HG02763 (cell line): ENCODE results near the gene CERS6.
"Not testable (repeated sequence)": the region's sequence is repeated elsewhere in the genome, so short reads cannot be mapped to it uniquely, and the experiment has no call there.

Experiments
- ATAC-seq: cut with Tn5 transposase; IDR thresholded peaks from one replicate; pipeline ENCODE4 v1.9.1; 2021; ENCODE audit warnings: mild to moderate bottlenecking, moderate library complexity; ENCODE audit not compliant: unreplicated experiment

Gene CERS6

GRCh38 chr2:168466834-168467565 is 10.9 kb downstream of the CERS6 start:
- no peak for ATAC-seq

- no peak for ATAC-seq
These were observed 11.7 kb downstream of the CERS6 start for GRCh38 chr2:168467729-168468128.

- ATAC-seq = no peak
These were observed 12.3 kb downstream of the CERS6 start for GRCh38 chr2:168468354-168468753.

- ATAC-seq = peak; percentile 40
These were observed 13.4 kb downstream of the CERS6 start for GRCh38 chr2:168469281-168469988.

- peak; percentile 77 for ATAC-seq
These were observed 14.5 kb downstream of the CERS6 start for GRCh38 chr2:168470320-168471162.

GRCh38 chr2:168471163-168471475 is 15.0 kb downstream of the CERS6 start:
- ATAC-seq = no peak

GRCh38 chr2:168475636-168476035 is 19.6 kb downstream of the CERS6 start:
- ATAC-seq = no peak

GRCh38 chr2:168478206-168478605 is 22.1 kb downstream of the CERS6 start:
- no peak for ATAC-seq

- ATAC-seq = no peak
These were observed 24.3 kb downstream of the CERS6 start for GRCh38 chr2:168480356-168480755.

GRCh38 chr2:168480825-168481585 is 24.9 kb downstream of the CERS6 start:
- ATAC-seq = no peak

GRCh38 chr2:168482269-168482668 is 26.2 kb downstream of the CERS6 start:
- no peak for ATAC-seq

GRCh38 chr2:168482952-168483831 is 27.1 kb downstream of the CERS6 start:
- ATAC-seq = no peak

- no peak for ATAC-seq
These were observed 30.4 kb downstream of the CERS6 start for GRCh38 chr2:168486477-168486876.

GRCh38 chr2:168490015-168490874 is 34.2 kb downstream of the CERS6 start:
- peak; percentile 90 for ATAC-seq

- no peak for ATAC-seq
These were observed 35.0 kb downstream of the CERS6 start for GRCh38 chr2:168490946-168491605.

GRCh38 chr2:168491728-168492127 is 35.7 kb downstream of the CERS6 start:
- not testable (repeated sequence) for ATAC-seq

GRCh38 chr2:168493219-168493618 is 37.1 kb downstream of the CERS6 start:
- not testable (repeated sequence) for ATAC-seq

- ATAC-seq = no peak
These were observed 38.2 kb downstream of the CERS6 start for GRCh38 chr2:168494190-168494711.
